ENCODE measurements around the gene TMEM175. TPM values are rescaled to one million over a fixed set of nuclear protein-coding genes. Genes with fewer than 3 reads are reported as not detected.

Gene TMEM175
- total RNA-seq = 12.6 and 13.5 TPM in 2 replicates

- peak; percentile 98 for DNase-seq
Measured at GRCh38 chr4:931960-932712, at the start of gene TMEM175, which contains the start of gene GAK. TSS of gene TMEM175 (plus strand) at chr4:932460. CDS start at chr4:947740, 15,280 bp downstream. TSS of gene GAK (minus strand) at chr4:932316. CDS start at chr4:932187, 129 bp downstream.

GRCh38 chr4:882646-883045 lies 49.6 kb upstream of the TMEM175 start:
- DNase-seq = no peak

GRCh38 chr4:883377-884095 lies 48.7 kb upstream of the TMEM175 start:
- no peak for DNase-seq

- no peak for DNase-seq
Measured at GRCh38 chr4:884259-884658, 48.0 kb upstream of the TMEM175 start.

GRCh38 chr4:884896-885295 lies 47.4 kb upstream of the TMEM175 start:
- no peak for DNase-seq

- no peak for DNase-seq
Measured at GRCh38 chr4:885353-885752, 46.9 kb upstream of the TMEM175 start.

GRCh38 chr4:886244-886643 lies 46.0 kb upstream of the TMEM175 start:
- DNase-seq = no peak

GRCh38 chr4:887034-887763 lies 45.1 kb upstream of the TMEM175 start:
- no peak for DNase-seq

GRCh38 chr4:888029-888428 lies 44.2 kb upstream of the TMEM175 start:
- DNase-seq = no peak

- DNase-seq = no peak
Measured at GRCh38 chr4:889516-889915, 42.7 kb upstream of the TMEM175 start.

- DNase-seq = no peak
Measured at GRCh38 chr4:890036-890695, 42.1 kb upstream of the TMEM175 start.

- peak; percentile 32 for DNase-seq
Measured at GRCh38 chr4:891747-892146, 40.5 kb upstream of the TMEM175 start.

GRCh38 chr4:892780-893179 lies 39.5 kb upstream of the TMEM175 start:
- no peak for DNase-seq

- DNase-seq = no peak
Measured at GRCh38 chr4:893276-893994, 38.8 kb upstream of the TMEM175 start.

- no peak for DNase-seq
Measured at GRCh38 chr4:893995-894705, 38.1 kb upstream of the TMEM175 start.

GRCh38 chr4:895596-895995 lies 36.7 kb upstream of the TMEM175 start:
- no peak for DNase-seq

- DNase-seq = peak; percentile 14
Measured at GRCh38 chr4:896216-896615, 36.0 kb upstream of the TMEM175 start.

- no peak for DNase-seq
Measured at GRCh38 chr4:896630-897029, 35.6 kb upstream of the TMEM175 start.

- no peak for DNase-seq
Measured at GRCh38 chr4:898123-898522, 34.1 kb upstream of the TMEM175 start.

- DNase-seq = no peak
Measured at GRCh38 chr4:898869-899555, 33.2 kb upstream of the TMEM175 start.

- no peak for DNase-seq
Measured at GRCh38 chr4:899556-899906, 32.7 kb upstream of the TMEM175 start.
